ENCODE data around the gene ACKR2. TPM values are rescaled to one million over a fixed set of nuclear protein-coding genes. Genes with fewer than 3 reads are reported as not detected.

Gene ACKR2
- total RNA-seq (2014; rRNA removed; shearing (Covaris generic)) (0.35 and 0.58 TPM in 2 replicates), polyA plus RNA-seq (2016; fragmentation: Nextera tagmentation; extraction: Ambion mirVana) (not detected in 2 replicates)
- long read RNA-seq = 0 reads

DNA sequence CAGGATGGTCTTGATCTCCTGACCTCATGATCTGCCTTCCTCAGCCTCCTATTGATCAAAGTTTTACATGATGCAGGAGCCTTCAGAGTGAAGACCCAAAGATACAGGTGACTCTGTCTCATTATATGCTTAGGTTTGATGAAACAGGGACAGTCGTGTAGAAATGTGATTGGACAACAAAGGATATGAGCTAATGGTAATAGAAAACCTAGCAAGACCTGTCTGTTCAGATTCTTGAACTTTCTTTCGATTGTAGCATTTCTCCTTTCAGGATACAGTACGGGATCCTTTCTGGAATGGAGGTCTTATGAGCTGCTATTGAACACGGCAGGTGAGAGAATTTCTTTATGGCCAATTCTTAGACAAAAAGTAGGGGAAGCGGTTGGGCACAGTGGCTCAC lies at the start of gene ACKR2:
Gene ACKR2, plus strand, starts transcription at position 244 of the 400 bp plus-strand sequence. CDS start 55,058 bp downstream, outside the sequence.
- Mint-ChIP-seq H3K4me3 (no peak within 1 kb of the TSS; the same call in 2 of the 3 replicates), H3K27ac (no peak within 1 kb of the TSS), H3K9me3 (no peaks in the 10 kb centered on the region), H3K27me3 (ENCODE audit: insufficient read depth, low read depth, poor library complexity) (peaks cover 19% of the 10 kb centered on the region), H3K36me3 (ENCODE audit: low read depth) (no peaks in the 10 kb centered on the region), H3K4me1 (peaks cover 9% of the 10 kb centered on the region)
- no peak for ATAC-seq
- DNase-seq (ENCODE audit: low spot score) = no peak
- Histone ChIP-seq H3K27me3 (ENCODE audit: insufficient read depth) (peaks cover 19% of the 10 kb centered on the region), H3K27ac (ENCODE audit: low read depth) (no peak within 1 kb of the TSS), H3F3A (replicated peaks; ENCODE audit: low read depth) (peaks cover 6% of the 10 kb centered on the region; the same call in 1 of the 2 replicates), H3K4me3 (no peak within 1 kb of the TSS), H3K79me2 (replicated peaks; ENCODE audit: insufficient read depth) (no peaks in the 10 kb centered on the region), H2AFZ (no peak within 1 kb of the TSS), H3K4me2 (no peak within 1 kb of the TSS), H3K9me2 (ENCODE audit: insufficient read depth) (no peaks in the 10 kb centered on the region), H3K36me3 (ENCODE audit: insufficient read depth) (no peaks in the 10 kb centered on the region), H3K4me1 (ENCODE audit: insufficient read depth) (peaks cover 10% of the 10 kb centered on the region; the same call in 1 of the 2 replicates), H4K20me1 (replicated peaks; ENCODE audit: insufficient read depth) (no peaks in the 10 kb centered on the region; the same call in 1 of the 2 replicates)
- TF ChIP-seq POLR2AphosphoS5 (IDR thresholded peaks at IDR 0.05; ENCODE audit: low read depth) (no peak), ZNF114 (CRISPR knock-in tag; IDR thresholded peaks at IDR 0.05) (no peak), CTCF (conservative IDR thresholded peaks at IDR 0.05; ENCODE audit: low read depth in 2 of 2) (no peak)

GRCh38 chr3:42762046-42762724 lies 47.1 kb upstream of the ACKR2 start:
- Histone ChIP-seq H3K36me3 (ENCODE audit: insufficient read depth) (no peaks in the 10 kb centered on the region), H3F3A (replicated peaks; ENCODE audit: low read depth) (no peaks in the 10 kb centered on the region), H3K27me3 (ENCODE audit: insufficient read depth) (no peaks in the 10 kb centered on the region), H2AFZ (no peak overlapping the region), H3K4me3 (no peak overlapping the region), H4K20me1 (replicated peaks; ENCODE audit: insufficient read depth) (no peaks in the 10 kb centered on the region), H3K9me2 (ENCODE audit: insufficient read depth) (no peaks in the 10 kb centered on the region), H3K79me2 (replicated peaks; ENCODE audit: insufficient read depth) (no peaks in the 10 kb centered on the region), H3K4me2 (no peak overlapping the region), H3K4me1 (ENCODE audit: insufficient read depth) (peaks cover 7% of the 10 kb centered on the region), H3K27ac (ENCODE audit: low read depth) (no peak overlapping the region)
- DNase-seq (ENCODE audit: low spot score) (no peak), ATAC-seq (no peak)
- H3K4me3 Mint-ChIP-seq = no peak overlapping the region
- peaks cover 7% of the 10 kb centered on the region; the same call in 1 of the 3 replicates for H3K9me3 Mint-ChIP-seq
- H3K4me1 Mint-ChIP-seq = peaks cover 13% of the 10 kb centered on the region
- H3K36me3 Mint-ChIP-seq (ENCODE audit: low read depth) = no peaks in the 10 kb centered on the region
- no peak overlapping the region for H3K27ac Mint-ChIP-seq
- no peak for TF ChIP-seq EZH2 (IDR thresholded peaks at IDR 0.05; ENCODE audit: low read depth, unreplicated experiment)
- H3K27me3 Mint-ChIP-seq (ENCODE audit: insufficient read depth, low read depth, poor library complexity) = peaks cover 9% of the 10 kb centered on the region

DNA sequence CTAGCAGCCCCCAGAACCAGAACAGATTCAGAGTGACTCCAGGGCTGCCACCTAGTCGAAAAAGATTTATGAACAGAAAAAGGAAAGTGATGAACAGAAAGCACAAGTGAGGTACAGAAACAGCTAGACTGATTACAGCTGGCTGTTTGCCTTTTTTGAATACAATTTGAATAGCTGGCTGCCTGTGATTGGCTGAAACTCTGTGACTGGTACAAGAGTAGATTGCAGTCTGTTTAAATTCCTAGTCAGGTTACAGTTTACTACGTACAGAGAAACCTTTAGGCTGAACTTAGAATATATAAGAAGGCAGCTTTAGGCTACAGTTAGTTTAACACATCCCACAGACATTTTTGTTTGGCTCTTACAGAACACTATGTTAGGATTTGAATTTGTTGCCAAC lies 46.2 kb upstream of the ACKR2 start:
- peaks cover 9% of the 10 kb centered on the region; the same call in 1 of the 3 replicates for H3K9me3 Mint-ChIP-seq
- no peak for DNase-seq (ENCODE audit: low spot score)
- H3K4me2 ChIP-seq = no peak overlapping the region
- H3K27ac ChIP-seq (ENCODE audit: low read depth) = no peak overlapping the region
- no peak for ATAC-seq
- no peak overlapping the region for H2AFZ ChIP-seq
- peaks cover 9% of the 10 kb centered on the region for H3K27me3 Mint-ChIP-seq (ENCODE audit: insufficient read depth, low read depth, poor library complexity)
- H3K4me3 ChIP-seq = no peak overlapping the region
- no peaks in the 10 kb centered on the region for H3K36me3 ChIP-seq (ENCODE audit: insufficient read depth)
- peaks cover 7% of the 10 kb centered on the region for H3K4me1 ChIP-seq (ENCODE audit: insufficient read depth)
- no peaks in the 10 kb centered on the region for H3K9me2 ChIP-seq (ENCODE audit: insufficient read depth)
- H3K36me3 Mint-ChIP-seq (ENCODE audit: low read depth) = no peaks in the 10 kb centered on the region; the same call in 2 of the 3 replicates
- no peaks in the 10 kb centered on the region for H3K27me3 ChIP-seq (ENCODE audit: insufficient read depth)
- H4K20me1 ChIP-seq (replicated peaks; ENCODE audit: insufficient read depth) = no peaks in the 10 kb centered on the region
- peaks cover 13% of the 10 kb centered on the region for H3K4me1 Mint-ChIP-seq
- H3F3A ChIP-seq (replicated peaks; ENCODE audit: low read depth) = no peaks in the 10 kb centered on the region
- H3K79me2 ChIP-seq (replicated peaks; ENCODE audit: insufficient read depth) = no peaks in the 10 kb centered on the region
- no peak overlapping the region for H3K4me3 Mint-ChIP-seq
- H3K27ac Mint-ChIP-seq = no peak overlapping the region
- TF ChIP-seq CTCF (conservative IDR thresholded peaks at IDR 0.05; ENCODE audit: low read depth in 2 of 2) (no peak), NANOG (IDR thresholded peaks at IDR 0.05; ENCODE audit: borderline replicate concordance) (no peak)

Measured in GM23338 (cell line).